NOMO-1 treated with DMSO at 0.1 percent for 48 hours (cell line): ENCODE measurements around the gene CHST2.
A peak's percentile ranks its signal among the peaks of the same experiment; 100 is the strongest.

Source experiments
- DNase-seq: peaks from one replicate; lab custom pipeline; 2025; ENCODE audit not compliant: unreplicated experiment; lab: John Stamatoyannopoulos, UW

CHST2 gene

DNA sequence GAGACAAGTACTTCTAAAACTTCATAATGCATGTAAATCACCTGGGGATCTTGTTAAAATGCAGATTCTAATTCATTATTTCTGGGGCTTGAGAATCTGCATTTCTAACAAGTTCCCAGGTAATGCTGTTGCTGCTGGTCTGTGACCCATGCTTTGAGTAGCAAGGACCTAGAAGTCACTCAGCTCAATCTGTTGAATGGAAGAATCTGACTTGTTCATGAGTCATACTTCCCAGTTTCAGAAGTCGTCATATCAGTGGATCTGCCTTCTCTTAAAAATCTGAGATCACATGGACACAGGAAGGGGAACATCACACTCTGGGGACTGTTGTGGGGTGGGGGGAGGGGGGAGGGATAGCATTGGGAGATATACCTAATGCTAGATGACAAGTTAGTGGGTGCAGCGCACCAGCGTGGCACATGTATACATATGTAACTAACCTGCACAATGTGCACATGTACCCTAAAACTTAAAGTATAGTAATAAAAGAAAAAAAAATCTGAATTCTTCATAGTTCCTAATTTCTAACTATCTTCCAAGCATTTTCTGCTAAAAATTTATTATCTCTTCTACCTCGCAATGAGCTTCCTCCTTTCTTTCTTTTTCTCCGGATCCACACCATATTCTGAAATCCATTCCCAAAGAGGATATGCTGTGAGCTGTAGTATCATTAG is 46.2 kb downstream of the CHST2 start:
- DNase-seq, result peak; percentile 87

DNA sequence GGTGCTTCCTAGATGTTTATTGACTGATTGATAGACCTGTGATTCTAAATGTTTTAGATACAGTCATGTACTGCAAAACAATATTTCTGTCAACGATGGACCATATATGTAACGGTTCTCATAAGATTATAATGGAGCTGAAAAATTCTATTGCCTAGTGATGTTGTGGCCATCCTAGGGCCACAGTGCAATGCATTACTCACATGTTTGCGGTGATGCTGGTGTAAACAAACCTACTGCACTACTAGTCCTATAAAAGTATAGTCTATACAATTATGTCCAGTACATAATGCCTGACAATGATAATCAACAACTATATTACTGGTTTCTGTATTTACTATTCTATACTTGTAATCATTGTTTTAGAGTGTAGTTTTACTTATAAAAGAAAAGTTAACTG is 46.8 kb downstream of the CHST2 start:
- DNase-seq, result no peak

DNA sequence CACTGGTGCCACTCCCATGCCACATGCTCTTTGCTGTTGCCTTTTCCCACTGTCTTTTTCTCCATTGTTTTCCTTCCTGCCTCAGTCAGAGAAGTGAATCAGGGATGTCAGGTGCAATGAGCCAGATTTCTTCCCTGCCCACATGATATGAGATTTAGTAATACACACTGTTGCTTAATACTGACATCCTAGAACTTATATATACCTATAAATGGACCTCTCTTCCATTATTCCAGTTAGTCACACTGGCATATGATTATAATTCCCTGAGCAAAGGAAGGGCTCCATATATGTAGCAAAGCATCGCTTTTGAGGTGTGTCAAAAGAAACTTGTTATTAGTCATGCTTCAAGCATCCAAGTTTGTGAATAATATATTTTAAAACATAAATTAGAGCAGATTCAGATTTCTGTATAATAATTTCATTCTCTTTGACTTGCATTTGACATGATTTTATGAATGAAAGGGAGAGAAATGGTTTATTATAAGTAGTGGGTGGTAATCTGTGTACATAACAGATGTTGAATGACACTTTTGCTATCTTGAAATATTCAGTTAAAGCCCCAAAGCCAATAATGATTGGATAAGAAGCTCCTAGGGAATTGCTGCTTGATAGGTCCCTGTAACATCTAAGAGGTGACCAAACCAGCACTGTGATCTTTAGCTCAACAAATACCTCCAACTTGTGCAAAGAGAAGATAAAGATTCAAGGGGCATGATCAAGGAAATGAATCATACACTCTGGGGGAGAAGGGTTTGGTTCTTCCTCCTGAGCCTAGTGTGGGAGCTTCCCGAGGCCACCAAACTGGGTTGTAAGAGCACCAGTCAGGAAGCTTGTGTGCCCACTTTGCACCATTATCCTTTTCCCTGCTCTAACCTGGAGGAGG is 48.6 kb downstream of the CHST2 start:
- no peak for DNase-seq

DNA sequence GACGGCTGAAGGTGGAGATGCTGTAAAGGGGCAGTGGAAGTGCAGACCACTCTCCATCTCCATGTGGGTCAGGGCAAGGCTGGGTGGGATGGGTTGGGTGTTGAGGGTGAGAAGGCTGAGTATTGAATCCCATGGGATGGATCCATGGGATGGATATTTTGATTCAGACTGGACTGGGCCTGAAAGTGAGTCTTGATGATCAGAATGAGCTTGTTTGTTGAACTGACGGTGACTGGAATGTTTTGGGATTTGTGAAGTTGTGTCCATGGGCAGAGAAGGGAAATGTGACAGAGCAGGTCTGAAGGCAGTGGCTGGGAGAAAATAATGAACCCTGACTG is 49.3 kb downstream of the CHST2 start:
- DNase-seq, result no peak

DNA sequence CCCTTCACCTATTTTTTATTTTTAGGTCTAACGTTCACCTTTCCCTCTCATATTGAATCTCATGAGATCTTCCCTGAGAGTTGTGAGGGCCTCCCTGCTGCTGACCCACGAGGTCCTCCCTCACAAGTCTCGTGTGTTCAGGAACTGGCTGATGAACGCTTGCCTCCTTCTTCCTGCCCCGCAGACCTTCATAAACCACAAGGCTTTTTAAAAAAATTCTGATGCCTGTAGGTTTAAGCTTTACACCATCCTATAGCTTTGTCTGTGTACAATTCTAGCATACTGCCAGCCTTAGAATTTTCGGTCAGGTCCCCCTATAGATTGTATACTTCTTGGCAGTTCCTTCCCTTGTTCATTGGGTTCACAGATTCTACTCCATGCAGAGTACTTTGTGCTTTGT is 50.5 kb downstream of the CHST2 start:
- no peak for DNase-seq

DNA sequence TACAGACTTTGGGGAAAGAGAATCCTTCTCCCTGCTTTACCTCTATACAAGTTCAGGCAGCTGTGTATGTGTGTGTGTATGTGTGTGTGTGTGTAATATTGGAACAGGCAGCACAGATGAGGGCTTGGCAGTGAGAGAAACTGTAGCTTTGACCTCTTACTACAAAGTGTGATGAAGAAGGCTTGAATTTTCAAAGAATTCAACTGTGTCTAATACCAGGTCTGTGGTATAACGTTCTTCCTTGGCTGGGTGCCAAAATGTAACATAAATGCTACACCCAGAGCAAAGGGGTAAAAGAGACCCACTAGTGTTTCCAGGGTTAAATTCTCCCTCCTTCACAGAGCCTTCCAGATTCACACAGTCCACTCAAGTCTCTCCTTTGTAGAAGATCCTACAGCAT is 51.1 kb downstream of the CHST2 start:
- DNase-seq, result no peak

DNA sequence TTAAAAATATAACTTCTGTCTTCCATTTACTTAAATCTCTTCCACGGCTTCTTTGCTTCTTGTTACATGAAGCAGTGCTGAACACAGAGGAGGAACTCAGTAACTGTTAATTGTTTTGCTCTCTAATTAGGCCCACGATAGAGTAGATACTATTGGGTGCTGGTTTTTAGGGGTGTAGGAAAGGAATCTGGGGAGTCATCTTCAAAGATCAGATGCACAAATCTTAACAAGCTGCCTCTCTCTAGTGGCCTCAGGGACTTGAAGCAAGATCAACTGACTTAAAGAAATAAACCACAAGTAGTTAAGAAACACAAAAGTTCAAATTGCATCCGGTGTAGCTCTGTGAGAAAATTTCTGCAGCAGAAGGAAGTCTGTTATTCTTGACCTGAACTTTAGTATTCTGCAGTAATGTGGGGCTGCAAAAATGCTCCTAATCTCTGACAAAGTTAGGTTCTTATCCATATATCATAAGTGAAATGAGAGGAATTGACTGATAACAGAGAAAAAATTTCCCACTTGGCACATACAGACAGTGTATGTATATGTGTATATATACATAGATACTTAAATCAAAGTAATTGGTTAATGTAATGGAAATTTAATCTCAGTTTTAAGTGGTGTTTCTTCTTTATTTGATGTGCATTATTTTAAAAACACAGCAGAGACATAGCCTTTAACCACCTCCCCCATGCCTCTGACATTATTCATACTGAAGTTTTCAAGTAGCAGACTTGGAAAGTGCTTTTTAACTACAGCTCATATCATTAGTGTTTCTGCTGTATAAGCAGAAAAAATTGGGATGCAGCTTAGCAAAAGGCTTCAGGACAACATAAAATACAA is 51.8 kb downstream of the CHST2 start:
- DNase-seq, result peak; percentile 82

DNA sequence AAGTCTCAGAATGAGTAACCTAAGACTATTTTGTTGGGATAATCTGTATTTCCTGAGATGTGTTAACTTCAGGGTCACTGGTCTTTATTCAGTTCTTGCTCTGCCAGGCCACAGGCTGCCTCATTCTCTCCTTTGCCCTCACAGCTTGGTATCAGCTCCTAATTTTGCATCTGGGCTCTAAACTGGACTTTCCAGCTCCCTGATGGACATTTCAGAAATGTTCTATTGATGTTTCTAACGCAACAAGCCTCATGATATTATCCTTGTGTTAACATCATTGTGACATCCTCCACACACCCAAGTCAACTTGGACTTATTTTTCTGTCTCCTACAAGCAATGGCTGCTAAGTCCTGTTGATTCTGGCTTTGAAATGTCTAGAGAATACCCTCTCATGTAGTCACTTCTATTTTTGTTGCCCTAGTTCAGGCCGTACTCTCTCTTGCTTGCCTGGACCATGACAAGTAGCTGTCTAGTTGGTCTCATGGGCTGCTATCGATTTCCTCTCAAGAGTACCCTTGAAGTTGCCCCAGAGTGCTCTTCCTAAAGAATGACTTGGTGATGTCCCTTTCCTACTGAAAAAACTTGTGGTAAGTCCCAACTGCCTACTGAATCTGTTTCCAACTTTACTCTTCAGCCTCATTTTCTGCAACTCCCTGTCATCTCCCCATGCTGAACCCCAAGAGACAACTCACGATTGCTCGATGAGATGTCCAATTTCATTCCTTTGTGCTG is 52.7 kb downstream of the CHST2 start:
- no peak for DNase-seq

DNA sequence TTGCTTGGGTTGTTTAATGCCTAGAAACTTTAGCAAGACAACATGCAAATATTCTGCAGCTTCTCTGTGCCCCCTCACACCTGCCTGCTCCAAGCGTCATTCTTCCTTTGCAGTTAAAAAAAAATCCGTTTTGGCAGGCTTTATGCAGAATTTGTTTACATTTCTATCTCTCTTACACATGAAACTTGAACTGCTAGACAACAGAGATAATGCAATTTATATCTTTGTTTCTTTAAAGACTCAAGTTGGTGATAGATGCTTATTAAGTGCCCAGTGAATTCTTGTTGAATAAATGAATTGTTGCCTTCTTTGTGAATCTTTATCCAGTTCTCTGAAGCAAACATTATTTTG is 53.2 kb downstream of the CHST2 start:
- DNase-seq, result no peak

DNA sequence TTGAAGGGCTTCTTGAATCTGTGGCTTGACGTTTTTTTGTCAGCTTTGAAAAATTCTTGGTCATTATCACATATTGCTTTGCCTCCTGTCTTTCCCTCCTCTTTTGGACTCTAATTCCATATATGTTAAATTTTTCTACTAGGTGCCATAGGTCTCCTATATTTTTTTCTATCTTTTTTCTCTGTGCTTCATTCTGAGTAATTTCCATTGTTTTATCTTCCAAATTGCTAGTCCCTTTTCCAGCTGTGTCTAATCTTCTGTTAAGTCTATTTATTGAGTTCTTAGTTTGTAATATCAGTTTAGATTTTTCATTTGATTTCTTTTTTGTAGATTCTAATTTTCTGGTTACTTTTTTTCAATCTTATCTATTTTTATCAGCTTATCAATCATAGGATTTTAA is 53.7 kb downstream of the CHST2 start:
- DNase-seq, result no peak
